ENCODE data around the gene HOXD4. TPM values are rescaled to one million over a fixed set of nuclear protein-coding genes. Genes with fewer than 3 reads are reported as not detected.

HOXD4 gene
- total RNA-seq, result not detected in 2 replicates

DNA sequence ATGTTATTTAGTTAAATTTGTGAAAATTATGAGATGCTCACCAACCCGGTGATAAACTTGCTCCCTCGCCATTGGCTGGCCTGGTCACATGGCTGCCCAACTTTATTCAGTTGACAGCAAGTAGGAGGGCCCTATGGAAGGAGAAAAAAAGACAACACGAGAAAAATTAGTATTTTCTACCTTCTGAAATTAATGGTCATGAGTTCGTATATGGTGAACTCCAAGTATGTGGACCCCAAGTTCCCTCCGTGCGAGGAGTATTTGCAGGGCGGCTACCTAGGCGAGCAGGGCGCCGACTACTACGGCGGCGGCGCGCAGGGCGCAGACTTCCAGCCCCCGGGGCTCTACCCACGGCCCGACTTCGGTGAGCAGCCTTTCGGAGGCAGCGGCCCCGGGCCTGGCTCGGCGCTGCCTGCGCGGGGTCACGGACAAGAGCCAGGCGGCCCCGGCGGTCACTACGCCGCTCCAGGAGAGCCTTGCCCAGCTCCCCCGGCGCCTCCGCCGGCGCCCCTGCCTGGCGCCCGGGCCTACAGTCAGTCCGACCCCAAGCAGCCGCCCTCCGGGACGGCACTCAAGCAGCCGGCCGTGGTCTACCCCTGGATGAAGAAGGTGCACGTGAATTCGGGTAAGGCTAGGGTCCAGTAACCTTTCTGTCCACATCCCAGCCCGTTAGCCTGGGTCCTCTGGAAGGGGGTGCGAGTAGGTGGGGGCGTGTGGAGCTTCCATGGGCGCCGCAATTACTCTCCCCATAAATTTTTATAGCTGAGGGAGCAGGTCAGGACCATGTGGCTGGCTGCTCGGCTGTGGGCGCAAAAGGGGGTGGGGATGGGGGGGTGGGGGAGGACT, at the start of gene HOXD4:
TSS of gene HOXD4 (plus strand) at position 109 of the 846 bp plus-strand sequence. CDS start at position 193, 84 bp downstream.
- intact Hi-C loops (cut with micrococcal nuclease), result loop anchor here (10.0 kb wide), 1 partner anchor 1817 kb away; the partner anchor contains the start of gene SP9

DNA sequence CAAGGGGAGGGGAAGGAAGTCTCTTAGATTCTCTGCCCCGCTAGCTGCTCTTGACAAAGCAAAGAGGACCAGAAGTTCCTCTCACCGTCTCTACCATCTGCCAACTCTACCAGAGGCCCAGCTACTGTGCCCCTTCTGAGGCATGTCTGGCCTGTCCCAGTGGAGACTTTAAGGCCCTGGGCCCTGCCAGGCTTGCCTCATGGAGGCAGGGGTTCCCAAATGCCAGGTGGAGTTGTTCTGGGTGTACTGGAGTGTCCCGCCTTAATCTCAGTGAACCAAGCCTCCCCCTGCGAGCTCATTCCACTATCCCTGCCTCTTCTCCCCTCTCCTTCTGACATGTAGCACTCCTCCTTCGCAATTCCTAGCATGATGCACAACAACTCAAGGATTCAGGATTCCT, 49.5 kb upstream of the HOXD4 start:
- intact Hi-C loops (cut with micrococcal nuclease), result no loop called here

DNA sequence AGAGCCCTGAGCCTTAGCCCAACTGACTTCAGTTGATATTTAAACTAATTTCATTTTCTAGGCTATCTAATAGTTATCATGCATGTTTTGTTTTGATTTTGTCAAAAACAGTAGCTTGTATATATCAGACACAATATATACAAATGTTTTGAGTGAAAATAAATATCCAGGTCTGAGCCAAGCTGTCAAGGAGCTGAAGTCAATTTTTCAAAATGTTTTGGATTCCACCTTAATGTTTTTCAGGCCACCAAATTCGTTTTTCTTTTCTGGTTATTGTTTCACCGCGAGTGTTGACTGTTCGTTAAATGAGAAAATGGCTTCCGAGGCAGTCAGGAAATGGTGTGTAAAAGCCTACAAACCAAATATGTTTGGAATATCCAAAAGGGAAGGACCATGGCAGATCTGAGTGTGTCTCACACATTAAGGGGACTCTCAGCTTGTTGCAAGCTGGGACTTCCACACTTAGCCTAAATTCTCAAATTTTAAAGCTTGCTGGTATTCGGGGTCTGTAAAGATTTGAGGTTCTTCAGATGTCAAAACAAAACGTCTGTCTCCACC, 49.0 kb upstream of the HOXD4 start:
- intact Hi-C loops (cut with micrococcal nuclease), result no loop called here

DNA sequence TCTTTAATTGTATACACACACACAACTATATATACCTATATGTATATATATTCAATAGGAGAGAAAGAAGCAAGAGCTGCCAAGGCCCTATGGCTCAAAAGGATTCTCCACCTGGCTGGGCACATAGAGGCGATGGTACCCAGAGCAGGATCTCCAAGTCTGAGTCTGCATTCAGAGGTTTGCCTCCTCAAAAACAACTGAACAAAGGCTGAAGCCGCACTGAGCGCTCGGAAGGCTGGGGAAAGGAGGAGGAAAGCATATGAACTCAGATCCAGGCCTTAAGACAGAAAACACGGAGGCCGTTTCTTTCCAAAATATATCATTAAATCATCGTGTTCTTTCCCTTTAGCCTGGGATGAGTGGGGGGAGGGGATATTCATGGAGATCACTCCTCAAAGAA, 48.2 kb upstream of the HOXD4 start:
- intact Hi-C loops (cut with micrococcal nuclease), result no loop called here

DNA sequence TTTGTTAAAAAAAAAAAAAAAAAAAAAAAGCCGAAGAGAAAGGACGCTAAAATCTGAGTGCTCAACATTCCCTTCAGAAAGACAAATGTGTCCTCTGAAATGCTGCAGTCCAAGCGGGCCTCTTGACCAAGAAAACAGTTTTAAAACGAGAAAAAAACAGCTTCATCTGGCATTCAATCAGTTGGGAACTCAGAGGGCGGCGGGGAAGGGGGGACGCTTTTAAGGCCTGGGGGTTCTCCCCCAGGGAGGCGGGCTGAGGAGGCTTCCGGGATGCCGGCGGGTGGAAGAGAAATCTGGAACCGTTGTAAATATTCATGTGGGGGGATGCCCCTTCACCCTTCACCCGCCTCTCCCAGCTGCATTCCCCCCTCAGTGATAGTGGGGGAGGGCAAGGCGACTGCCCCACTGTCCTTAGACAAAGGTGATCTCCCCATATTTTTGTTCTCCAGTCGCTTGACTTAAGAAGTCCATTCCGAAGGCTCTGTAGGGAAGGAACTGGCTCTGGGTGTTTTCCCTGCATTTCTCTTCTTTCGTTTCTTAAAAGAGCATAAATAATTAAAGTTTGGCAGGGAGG, 47.5 kb upstream of the HOXD4 start:
- intact Hi-C loops (cut with micrococcal nuclease), result no loop called here

DNA sequence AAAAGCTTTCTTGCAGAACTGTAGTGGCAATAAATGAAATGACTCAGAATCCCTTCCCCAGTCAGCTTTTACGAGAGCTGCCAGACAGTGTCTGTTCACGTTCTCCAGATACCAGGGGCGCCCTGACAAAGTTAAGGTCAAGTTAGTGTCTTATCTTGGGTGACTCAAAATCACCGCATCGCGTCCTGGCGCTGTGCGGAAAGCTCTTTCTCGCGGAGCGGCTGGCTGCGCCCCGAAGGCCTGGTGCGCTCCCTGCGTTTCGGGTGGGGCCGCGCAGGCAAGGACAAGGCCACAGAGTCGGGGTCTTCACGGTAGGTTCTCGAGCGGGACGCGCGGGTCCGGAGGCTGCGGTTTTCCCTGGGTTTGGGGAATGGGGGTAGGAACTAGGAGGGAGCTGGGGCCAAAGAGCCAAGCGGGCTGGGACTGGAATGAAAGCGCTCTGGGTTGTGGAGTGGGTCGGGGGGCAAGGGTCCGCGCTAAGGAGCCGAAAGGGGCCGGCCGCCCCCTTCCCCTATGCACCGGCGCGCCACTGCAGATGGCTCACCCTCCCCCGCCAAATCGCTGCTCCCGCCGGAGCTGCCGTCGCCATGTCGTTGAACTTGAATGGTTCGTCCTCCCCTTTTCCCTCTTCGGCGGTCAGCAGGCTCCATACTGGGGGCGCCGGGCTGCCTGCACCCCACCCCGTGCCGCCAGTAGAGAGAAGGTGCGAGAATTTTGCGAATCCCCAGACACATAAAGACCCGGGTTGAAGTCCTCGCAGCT, 46.9 kb upstream of the HOXD4 start:
- intact Hi-C loops (cut with micrococcal nuclease), result no loop called here

DNA sequence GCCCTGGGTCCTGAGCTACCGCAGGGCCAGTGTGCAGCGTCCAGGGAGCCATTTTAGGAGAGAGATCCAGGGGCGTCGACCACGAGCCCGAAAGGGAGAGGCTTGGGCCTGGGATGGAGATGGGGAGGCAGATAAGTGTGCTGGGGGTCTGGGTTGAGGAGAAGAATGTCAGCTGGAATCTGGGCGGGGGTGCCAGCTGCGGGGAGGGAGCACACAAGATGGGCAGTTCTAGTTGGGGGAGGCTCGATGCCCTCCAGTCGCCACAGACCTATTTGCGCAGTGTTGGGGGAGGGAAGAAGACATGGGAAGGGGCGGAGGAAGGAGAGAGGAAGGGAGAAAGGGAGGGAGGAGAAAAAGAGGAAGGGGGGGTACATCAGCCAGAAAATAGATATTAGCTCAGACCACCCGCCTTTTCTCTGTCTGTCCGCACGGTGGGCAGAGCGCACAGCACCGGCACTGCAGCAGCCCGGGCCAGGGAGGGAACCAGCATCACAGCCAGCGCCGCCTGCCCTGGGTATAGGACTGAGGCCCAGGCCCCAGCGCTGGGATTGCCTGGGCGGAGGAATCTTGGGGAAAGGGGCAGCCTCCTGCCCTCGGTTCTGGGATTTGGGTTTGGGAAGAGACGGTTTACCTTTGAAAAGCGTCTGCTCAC, 46.1 kb upstream of the HOXD4 start:
- intact Hi-C loops (cut with micrococcal nuclease), result no loop called here

DNA sequence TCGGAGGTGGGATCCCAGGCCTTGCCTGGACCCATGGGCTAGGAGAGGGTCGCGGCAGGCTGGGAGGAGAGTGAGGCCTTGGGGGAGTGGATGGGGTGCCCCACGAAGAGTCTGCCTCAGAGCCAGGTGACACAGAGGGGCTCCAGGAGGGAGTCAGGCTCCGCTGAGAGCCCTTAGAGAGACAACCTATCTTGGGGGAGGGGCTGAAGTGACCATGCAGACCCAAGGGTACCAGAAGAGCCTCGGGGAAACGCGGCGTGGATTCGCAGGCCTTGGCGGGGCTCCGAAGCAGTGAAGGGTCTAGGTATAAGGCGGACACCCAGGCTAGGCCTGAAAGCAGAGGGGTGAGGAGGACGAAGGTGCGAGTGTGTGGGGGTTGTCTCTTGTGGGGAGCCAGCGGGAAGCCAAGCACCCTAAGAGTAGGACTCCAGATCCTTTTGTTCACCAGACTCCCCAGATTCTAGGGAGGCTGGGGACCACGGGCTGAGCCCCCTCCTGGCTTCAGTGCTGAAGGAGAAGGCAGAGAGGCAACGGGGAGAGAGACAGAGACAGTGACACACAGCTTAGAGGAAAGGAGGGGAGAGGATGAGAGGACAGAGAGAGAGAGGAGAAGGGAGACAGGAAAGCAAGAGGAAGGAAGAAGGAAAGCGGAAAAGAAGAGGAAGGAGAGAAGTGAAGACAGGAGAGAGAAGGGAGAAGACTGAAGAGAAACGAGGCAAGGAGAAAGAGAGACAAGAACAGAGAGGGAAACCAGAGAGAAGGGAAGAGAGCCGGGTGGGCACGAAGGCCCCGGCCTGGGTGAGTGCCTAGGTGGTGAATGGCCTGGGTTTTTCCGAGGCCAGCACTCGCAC, 45.4 kb upstream of the HOXD4 start:
- intact Hi-C loops (cut with micrococcal nuclease), result no loop called here

DNA sequence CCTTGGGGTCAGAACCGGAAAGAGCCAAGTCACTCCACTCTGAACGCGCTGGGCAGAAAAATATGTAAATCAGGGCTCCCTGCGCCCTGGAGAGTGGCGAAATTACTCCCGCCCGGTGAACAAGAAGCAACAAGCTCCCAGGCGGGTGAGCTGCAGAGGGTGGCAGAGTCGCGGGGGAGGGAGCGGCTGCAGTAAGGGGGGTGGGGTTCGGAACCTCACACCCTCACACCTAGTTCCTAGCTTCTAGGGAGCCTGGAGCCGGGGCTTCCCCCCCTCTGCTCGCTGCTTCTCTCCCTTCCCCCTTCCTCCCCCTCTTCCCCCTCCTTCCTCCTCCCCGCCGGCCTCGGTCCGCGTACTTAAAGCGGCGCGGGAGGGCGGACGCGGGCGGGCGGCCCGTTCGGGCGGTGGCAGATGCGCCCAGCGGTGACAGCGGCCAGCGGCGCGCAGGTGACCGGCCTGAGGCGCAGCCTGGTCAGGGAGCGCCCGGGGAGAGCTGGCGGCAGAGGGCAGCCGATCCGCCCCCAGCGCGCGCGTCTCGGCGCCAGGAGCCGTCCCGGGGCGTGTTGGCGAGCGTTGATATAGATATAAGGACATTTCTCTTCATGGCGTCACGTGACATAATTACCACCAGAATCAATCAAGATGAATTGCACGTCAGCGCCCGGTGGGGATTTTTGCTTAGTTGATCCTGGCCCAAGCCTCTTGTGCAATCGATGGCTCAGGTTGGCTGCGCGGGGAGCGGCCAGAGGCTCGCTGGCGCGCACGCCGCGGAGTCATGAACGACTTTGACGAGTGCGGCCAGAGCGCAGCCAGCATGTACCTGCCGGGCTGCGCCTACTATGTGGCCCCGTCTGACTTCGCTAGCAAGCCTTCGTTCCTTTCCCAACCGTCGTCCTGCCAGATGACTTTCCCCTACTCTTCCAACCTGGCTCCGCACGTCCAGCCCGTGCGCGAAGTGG, 44.5 kb upstream of the HOXD4 start, which contains the start of gene HOXD11:
TSS of gene HOXD11 (plus strand) at position 700 of the 959 bp plus-strand sequence. CDS start at position 776, 76 bp downstream.
- intact Hi-C loops (cut with micrococcal nuclease), result no loop called here

DNA sequence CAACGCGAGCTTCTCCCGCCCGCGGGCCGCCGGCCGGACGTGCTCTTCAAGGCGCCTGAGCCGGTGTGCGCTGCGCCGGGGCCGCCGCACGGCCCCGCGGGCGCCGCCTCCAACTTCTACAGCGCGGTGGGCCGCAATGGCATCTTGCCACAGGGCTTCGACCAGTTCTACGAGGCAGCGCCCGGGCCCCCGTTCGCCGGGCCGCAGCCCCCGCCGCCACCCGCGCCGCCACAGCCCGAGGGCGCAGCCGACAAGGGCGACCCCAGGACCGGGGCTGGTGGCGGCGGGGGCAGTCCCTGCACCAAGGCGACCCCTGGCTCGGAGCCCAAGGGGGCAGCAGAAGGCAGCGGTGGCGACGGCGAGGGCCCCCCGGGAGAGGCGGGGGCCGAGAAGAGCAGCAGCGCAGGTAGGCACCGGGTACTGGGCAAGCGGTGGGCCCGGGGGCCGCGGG, 43.6 kb upstream of the HOXD4 start:
- intact Hi-C loops (cut with micrococcal nuclease), result no loop called here

DNA sequence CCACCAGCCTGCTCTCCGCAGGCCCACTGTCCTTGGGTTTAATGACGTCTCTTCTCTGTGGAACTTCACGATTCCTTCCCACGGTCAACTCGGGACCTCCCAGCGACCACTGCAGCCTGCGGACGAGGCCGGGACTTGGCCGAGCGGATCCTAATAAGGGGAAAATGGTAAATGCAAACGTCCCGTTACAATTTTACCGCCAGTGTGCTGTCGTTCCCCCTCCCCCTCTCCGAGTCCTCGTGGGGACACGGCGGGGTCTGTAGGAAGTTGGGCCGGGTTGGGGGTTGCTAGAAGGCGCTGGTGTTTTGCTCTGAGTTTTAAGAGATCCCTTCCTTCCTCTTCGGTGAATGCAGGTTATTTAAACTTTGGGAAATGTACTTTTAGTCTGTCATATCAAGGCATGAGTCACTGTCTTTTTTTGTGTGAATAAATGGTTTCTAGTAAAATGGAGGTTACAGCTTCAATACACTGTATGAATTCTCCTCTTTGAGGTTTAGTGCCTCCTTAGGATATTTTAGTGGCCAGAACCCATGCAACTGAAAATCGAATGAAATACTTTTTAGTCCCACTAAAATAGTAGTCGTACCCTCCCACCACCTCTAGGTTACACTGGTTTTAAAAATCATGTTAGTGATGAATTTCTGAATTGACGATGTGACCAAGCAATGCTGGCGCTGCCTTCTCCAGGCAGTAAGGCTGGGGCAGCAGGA, 42.0 kb upstream of the HOXD4 start:
- intact Hi-C loops (cut with micrococcal nuclease), result loop anchor here (1.0 kb wide), 2 partner anchors 10 to 52 kb away; no protein-coding TSS in a partner anchor

DNA sequence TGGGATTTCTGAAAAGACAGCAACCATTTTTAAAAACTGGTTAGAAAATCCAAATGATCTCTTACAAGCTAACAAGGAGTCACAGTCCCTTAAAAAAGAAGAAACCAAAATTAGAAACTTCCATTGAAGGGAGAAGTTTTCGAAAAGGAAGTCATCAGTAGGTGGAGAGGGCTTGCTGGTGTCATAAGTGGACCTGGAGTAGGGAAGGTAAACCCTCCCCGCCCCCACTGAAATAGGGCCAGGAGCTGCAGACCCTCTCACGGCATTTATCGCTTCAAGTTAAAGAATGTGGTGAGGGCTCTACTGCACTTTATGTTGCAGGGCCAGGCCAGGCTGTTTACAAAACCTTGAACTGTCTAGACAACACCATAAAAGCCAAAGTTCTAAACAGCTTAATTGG, 41.4 kb upstream of the HOXD4 start:
- intact Hi-C loops (cut with micrococcal nuclease), result loop anchor here (1.0 to 2.0 kb wide), 4 partner anchors 9 to 51 kb away; no protein-coding TSS in a partner anchor

DNA sequence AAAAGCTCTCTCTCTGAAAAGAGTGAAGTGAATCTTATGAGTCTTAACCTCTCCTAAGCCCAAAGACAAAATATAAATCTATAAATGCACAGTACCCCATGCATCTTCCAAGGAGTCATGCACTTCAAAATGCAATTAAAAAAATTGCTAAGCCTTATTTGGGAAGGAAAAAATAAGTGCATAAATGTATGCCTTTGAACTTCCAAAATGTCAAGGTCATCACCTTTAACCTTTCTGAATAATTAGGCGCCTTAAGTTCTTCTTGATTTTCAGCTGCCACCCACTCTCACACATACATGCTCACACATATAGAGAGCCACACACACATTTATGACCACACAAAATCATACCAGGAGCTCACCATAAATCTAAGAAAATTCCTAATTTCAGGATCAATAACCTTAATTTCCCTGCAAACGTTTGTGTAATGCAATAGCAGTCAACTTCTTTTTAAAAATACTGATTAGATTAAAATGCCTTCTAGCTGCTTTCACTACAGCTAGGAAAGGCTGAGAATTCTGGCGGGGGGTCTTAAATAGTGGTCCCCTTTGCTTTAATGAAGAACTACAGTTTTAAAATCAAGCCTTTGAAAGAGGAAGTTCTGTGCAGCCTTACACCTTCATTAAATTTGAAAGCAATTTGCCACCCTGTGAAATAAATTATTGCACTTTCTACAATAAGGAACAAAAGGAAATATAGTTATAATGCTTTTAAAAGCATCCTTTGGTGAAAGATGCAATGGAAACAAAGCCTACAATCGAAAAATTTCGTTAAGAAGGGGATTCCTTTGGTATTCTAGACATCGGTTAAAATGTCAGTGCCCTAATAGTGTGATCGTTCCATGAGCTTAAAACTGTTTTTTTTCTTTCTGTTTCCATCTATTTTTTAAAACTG, 40.7 kb upstream of the HOXD4 start:
- intact Hi-C loops (cut with micrococcal nuclease), result loop anchor here (2.0 kb wide), 2 partner anchors 22 to 32 kb away; no protein-coding TSS in a partner anchor

DNA sequence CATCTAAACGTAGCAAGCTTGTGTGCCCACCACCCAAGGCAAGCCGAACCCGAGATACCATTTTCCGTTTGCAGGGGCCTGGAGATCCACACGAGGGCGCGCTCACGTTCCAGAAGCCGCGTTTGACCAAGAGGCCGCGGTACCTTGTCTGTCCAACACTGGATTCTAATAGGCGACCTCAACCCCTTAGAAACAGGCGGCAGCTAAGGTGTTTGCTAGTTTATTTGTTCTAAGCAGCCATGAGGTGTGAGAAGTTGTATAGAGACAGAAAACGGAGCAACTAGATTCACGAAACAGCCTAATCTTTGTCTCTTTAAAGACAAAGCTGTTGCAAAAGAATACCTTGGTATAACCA, 40.1 kb upstream of the HOXD4 start:
- intact Hi-C loops (cut with micrococcal nuclease), result loop anchor here (2.0 kb wide), 2 partner anchors 22 to 32 kb away; no protein-coding TSS in a partner anchor

DNA sequence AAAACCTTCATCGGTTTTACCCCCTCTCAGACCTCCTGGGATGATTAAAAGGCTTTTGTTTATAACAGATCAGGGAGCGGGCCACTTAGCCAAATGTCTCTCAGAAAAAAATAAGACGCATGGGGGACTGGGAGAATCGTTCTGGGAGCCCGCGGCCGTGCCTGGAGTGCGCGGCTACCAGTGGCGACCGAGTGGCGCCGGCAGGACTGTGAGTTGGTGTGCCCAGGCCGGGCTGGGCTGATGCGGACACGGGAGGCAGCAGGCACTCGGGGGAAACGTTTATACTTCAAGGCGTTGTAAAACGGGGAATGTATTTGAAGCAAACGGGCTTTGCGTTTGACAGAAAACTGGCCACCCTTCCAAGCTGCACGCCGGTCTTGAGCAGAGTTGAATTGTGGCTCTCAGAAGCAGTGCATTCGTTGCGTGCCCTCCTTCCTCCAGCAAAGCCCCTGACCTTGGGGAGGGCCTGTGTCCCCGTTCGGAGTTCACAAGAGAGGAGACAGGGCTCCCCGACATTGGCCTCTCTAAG, 39.4 kb upstream of the HOXD4 start:
- intact Hi-C loops (cut with micrococcal nuclease), result loop anchor here (2.0 kb wide), 2 partner anchors 21 to 33 kb away; no protein-coding TSS in a partner anchor
